C4-2B (cell line): Measurements from ENCODE around the gene AZIN2.

Experiments
- CTCF ChIP-seq: fragments of 450-650 bp; conservative IDR thresholded peaks from 2 replicates; pipeline ENCODE4 v1.5.1; 2017; ENCODE audit warnings: mild to moderate bottlenecking
- ZFX ChIP-seq: fragments of 450-650 bp; IDR thresholded peaks from 2 replicates; pipeline ENCODE4 v1.6.1; 2017

- no peak for TF ChIP-seq CTCF
- TF ChIP-seq ZFX = no peak
Measured at GRCh38 chr1:33087677-33088076, 6.7 kb downstream of the AZIN2 start.
